K562 (cell line): Measurements from ENCODE around the gene FOXA3. TPM values are rescaled to one million over a fixed set of nuclear protein-coding genes. Genes with fewer than 3 reads are reported as not detected.
A peak's percentile ranks its signal among the peaks of the same experiment; 100 is the strongest.

Experiments
- AFF1 ChIP-seq, 2 experiments: fragments of 450-650 bp; IDR thresholded peaks; 2 replicates each; pipeline ENCODE4 v1.6.1; 2018; ENCODE audit warnings: mild to moderate bottlenecking in 2 of 2, low read depth in 1 of 2; ENCODE audit not compliant: partially characterized antibody in 2 of 2
- ATF3 ChIP-seq, 2 experiments: fragments of 450-650 bp in 1 of 2; sonication (generic) in 1 of 2; formaldehyde crosslinking in 1 of 2; IDR thresholded peaks in 1 of 2; conservative IDR thresholded peaks in 1 of 2; 2 replicates each; pipeline versions ENCODE4 v1.6.1 to v1.8.1; 2016 to 2023; ENCODE audit warnings: mild to moderate bottlenecking in 2 of 2, moderate library complexity in 2 of 2, inconsistent platforms in 1 of 2, missing genetic modification reagents in 1 of 2
- BRF1 ChIP-seq: IDR thresholded peaks from 3 replicates; pipeline ENCODE4 v1.6.1; 2011; ENCODE audit warnings: borderline replicate concordance, mild to moderate bottlenecking; ENCODE audit not compliant: insufficient read length; ENCODE audit errors: extremely low read depth
- DIDO1 ChIP-seq: fragments of 450-650 bp; IDR thresholded peaks from 2 replicates; pipeline ENCODE4 v1.6.1; 2016; ENCODE audit warnings: low read depth, missing biosample characterization, missing genetic modification characterization
- EZH2 ChIP-seq: IDR thresholded peaks from 2 replicates; pipeline ENCODE4 v1.6.1; 2012; ENCODE audit warnings: low read depth, mild to moderate bottlenecking, inconsistent platforms, low read length, borderline replicate concordance
- HOXB6 ChIP-seq: fragments of 250-450 bp; sonication (Bioruptor Pico); IDR thresholded peaks from 2 replicates; pipeline ENCODE4 v1.5.1; 2022; ENCODE audit warnings: mild to moderate bottlenecking, borderline replicate concordance
- KAT8 ChIP-seq: fragments of 450-650 bp; IDR thresholded peaks from 2 replicates; pipeline ENCODE4 v1.6.1; 2016; ENCODE audit warnings: low read depth, mild to moderate bottlenecking
- MEF2D ChIP-seq: conservative IDR thresholded peaks from 2 replicates; pipeline ENCODE4 v1.6.1; 2016; ENCODE audit warnings: low read depth, missing genetic modification characterization, missing compliant biosample characterization
- MEIS2 ChIP-seq: fragments of 450-650 bp; IDR thresholded peaks from 2 replicates; pipeline ENCODE4 v1.6.1; 2014; ENCODE audit warnings: mild to moderate bottlenecking; ENCODE audit not compliant: partially characterized antibody
- PHTF2 ChIP-seq: fragments of 250-450 bp; sonication (Bioruptor Pico); IDR thresholded peaks from 2 replicates; pipeline ENCODE4 v1.5.0; 2021; ENCODE audit warnings: mild to moderate bottlenecking
- PRMT5 ChIP-seq: sonication (generic); formaldehyde crosslinking; IDR thresholded peaks from 2 replicates; pipeline ENCODE4 v1.5.0; 2020; ENCODE audit warnings: missing genetic modification reagents
- RAD21 ChIP-seq, 2 experiments: fragments of 250-450 bp in 1 of 2; fragments of 450-650 bp in 1 of 2; sonication (Bioruptor Pico) in 1 of 2; formaldehyde crosslinking in 1 of 2; IDR thresholded peaks in 1 of 2; conservative IDR thresholded peaks in 1 of 2; 2 replicates each; pipeline versions ENCODE4 v1.4.0 to v1.8.0; 2020 to 2022; ENCODE audit warnings: mild to moderate bottlenecking in 2 of 2, moderate library complexity in 1 of 2
- RUNX1 ChIP-seq: sonication (generic); IDR thresholded peaks from 2 replicates; pipeline ENCODE4 v1.6.1; 2016; ENCODE audit warnings: antibody characterized with exemption, low read depth
- ZNF224 ChIP-seq: sonication (generic); formaldehyde crosslinking; IDR thresholded peaks from 2 replicates; pipeline ENCODE4 v1.8.0; 2022; ENCODE audit warnings: mild to moderate bottlenecking, missing genetic modification reagents
- ZNF609 ChIP-seq: sonication (generic); formaldehyde crosslinking; IDR thresholded peaks from 2 replicates; pipeline ENCODE4 v1.8.1; 2023; ENCODE audit warnings: missing genetic modification reagents, mild to moderate bottlenecking, borderline replicate concordance
- polyA plus RNA-seq, 8 experiments: library from polyadenylated mRNA; depleted of rRNA in 4 of 8; stranded (reverse) in 5 of 8; unstranded in 3 of 8; fragments of >200 nt; fragmentation: Nextera tagmentation in 2 of 8; fragmentation: Illumina TruSeq in 1 of 8; extraction: Ambion mirVana in 2 of 8; extraction: Trizol in 1 of 8; gene quantifications; 2 replicates each; pipeline versions ENCODE4 v1.2.1 to v1.2.3, GENCODE V29; 2011 to 2014; ENCODE audit warnings: inconsistent platforms in 1 of 8, missing spikeins in 1 of 8
- total RNA-seq, 7 experiments: library from RNA; depleted of rRNA in 6 of 7; stranded (reverse); fragments of >200 nt in 6 of 7; fragmentation: Illumina TruSeq in 2 of 7; extraction: Trizol in 2 of 7; gene quantifications; 2 replicates each; pipeline versions ENCODE4 v1.2.1 to v1.2.3, GENCODE V29; 2011 to 2021; ENCODE audit warnings: low replicate concordance in 1 of 7

FOXA3 gene
- total and polyA plus RNA-seq, 9 of the 15 experiments (the other 6 are each of a cell fraction or from before 2014, with no cell fraction given), result 1.3 to 15.5 (median 4.7) TPM

- TF ChIP-seq ZNF609, result no peak
- TF ChIP-seq MEF2D, result no peak
- no peak for TF ChIP-seq PHTF2 (CRISPR knock-in tag)
- no peak for TF ChIP-seq AFF1 (IDR thresholded peaks at IDR 0.05; ENCODE audit: low read depth in 1 of 2, partially characterized antibody in 2 of 2)
- TF ChIP-seq PRMT5 (CRISPR knock-in tag), result no peak
- TF ChIP-seq RAD21 (CRISPR knock-in tag; conservative IDR thresholded peaks at IDR 0.05 in 1 of 2, IDR thresholded peaks at IDR 0.05 in 1 of 2), result peak; percentile 68 to 84
- no peak for TF ChIP-seq MEIS2
- no peak for TF ChIP-seq RUNX1
- TF ChIP-seq ATF3 (IDR thresholded peaks at IDR 0.05), result no peak
- no peak for TF ChIP-seq ATF3 (CRISPR knock-in tag; conservative IDR thresholded peaks at IDR 0.05)
- TF ChIP-seq EZH2, result no peak
- no peak for TF ChIP-seq ZNF224
- TF ChIP-seq HOXB6 (CRISPR knock-in tag), result no peak
- TF ChIP-seq BRF1, result no peak
- no peak for TF ChIP-seq KAT8
- no peak for TF ChIP-seq DIDO1 (tag)
Observed at GRCh38 chr19:45817010-45817724, 47.0 kb upstream of the FOXA3 start (continued).
